ENCODE measurements around the gene IGSF9.

IGSF9 gene

GRCh38 chr1:159913451-159914192, 31.8 kb downstream of the IGSF9 start:
- Histone ChIP-seq H2AFZ (ENCODE audit: low read length) (no peak overlapping the region), H3K4me2 (ENCODE audit: low read depth, low read length, poor library complexity, severe bottlenecking) (no peak overlapping the region), H3K9me3 (ENCODE audit: insufficient read depth, low read depth, low read length) (no peaks in the 10 kb centered on the region), H3K9me2 (replicated peaks; ENCODE audit: low read depth, low read length) (no peaks in the 10 kb centered on the region), H3K79me2 (ENCODE audit: insufficient read depth, low read length) (peaks cover 29% of the 10 kb centered on the region), H3K4me1 (ENCODE audit: insufficient read depth, low read length, poor library complexity, severe bottlenecking) (peaks cover 76% of the 10 kb centered on the region), H3K36me3 (ENCODE audit: insufficient read depth, low read length) (peaks cover 35% of the 10 kb centered on the region), H3K4me3 (ENCODE audit: low read length, poor library complexity, severe bottlenecking) (no peak overlapping the region), H3K27me3 (ENCODE audit: insufficient read depth, low read length, poor library complexity, severe bottlenecking) (no peaks in the 10 kb centered on the region), H3F3A (ENCODE audit: low read depth) (peaks cover 9% of the 10 kb centered on the region; the same call in 1 of the 2 replicates), H3K9ac (ENCODE audit: low read depth, low read length, poor library complexity, severe bottlenecking) (peak overlapping the region; percentile 86), H4K20me1 (ENCODE audit: insufficient read depth, low read length, poor library complexity, severe bottlenecking) (peaks cover 4% of the 10 kb centered on the region)
- TF ChIP-seq EZH2phosphoT487 (IDR thresholded peaks at IDR 0.05; ENCODE audit: borderline replicate concordance) = no peak

DNA sequence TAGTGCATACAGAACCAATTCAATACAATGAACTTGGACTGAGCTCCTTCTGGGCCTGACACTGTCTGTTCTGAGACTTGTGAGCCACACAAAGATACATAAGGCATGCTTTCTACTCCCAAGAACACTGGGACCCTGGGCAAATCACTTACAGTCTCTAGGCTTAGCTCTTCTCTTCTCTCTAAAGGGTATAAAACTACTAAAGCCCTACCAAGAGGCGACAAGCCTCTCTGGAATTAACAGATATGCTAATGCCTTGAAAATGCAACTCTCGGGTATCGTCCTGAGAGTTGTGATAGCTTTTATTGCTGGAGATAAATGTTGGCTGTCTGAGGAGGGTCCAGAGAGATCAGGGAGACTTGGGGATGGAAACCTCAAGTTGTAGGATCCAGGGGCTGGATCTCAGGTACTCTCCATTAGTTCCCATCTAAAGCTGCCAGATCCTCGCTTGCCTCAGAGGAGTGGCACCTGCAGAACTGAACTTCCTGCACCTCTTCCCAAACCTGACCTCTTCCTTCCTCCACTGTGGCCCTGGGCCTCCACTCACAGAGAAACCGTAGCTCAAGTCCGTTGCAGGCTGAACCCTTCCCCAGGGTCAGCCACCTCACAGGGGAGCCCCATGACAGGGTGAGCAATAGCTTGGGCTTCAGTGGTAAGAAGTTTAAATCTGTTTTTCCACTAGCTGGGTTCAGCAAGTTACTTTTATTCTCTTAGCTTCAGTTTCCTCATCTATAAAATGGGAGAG, 33.9 kb downstream of the IGSF9 start:
- Histone ChIP-seq H3K4me2 (ENCODE audit: low read depth, low read length, poor library complexity, severe bottlenecking) (peak overlapping the region; percentile 88), H3K9me3 (ENCODE audit: insufficient read depth, low read depth, low read length) (no peaks in the 10 kb centered on the region), H3K36me3 (ENCODE audit: insufficient read depth, low read length) (peaks cover 17% of the 10 kb centered on the region; the same call in 1 of the 2 replicates), H3K9me2 (replicated peaks; ENCODE audit: low read depth, low read length) (no peaks in the 10 kb centered on the region), H3K9ac (ENCODE audit: low read depth, low read length, poor library complexity, severe bottlenecking) (peak overlapping the region; percentile 86), H3F3A (ENCODE audit: low read depth) (peaks cover 9% of the 10 kb centered on the region; the same call in 1 of the 2 replicates), H3K27me3 (ENCODE audit: insufficient read depth, low read length, poor library complexity, severe bottlenecking) (no peaks in the 10 kb centered on the region), H4K20me1 (ENCODE audit: insufficient read depth, low read length, poor library complexity, severe bottlenecking) (no peaks in the 10 kb centered on the region), H2AFZ (ENCODE audit: low read length) (no peak overlapping the region), H3K4me3 (ENCODE audit: low read length, poor library complexity, severe bottlenecking) (peak overlapping the region; percentile 62), H3K4me1 (ENCODE audit: insufficient read depth, low read length, poor library complexity, severe bottlenecking) (peaks cover 82% of the 10 kb centered on the region), H3K79me2 (ENCODE audit: insufficient read depth, low read length) (peaks cover 17% of the 10 kb centered on the region)
- TF ChIP-seq EZH2phosphoT487 (IDR thresholded peaks at IDR 0.05; ENCODE audit: borderline replicate concordance) = no peak
- TF ChIP-seq, protein P1, sequence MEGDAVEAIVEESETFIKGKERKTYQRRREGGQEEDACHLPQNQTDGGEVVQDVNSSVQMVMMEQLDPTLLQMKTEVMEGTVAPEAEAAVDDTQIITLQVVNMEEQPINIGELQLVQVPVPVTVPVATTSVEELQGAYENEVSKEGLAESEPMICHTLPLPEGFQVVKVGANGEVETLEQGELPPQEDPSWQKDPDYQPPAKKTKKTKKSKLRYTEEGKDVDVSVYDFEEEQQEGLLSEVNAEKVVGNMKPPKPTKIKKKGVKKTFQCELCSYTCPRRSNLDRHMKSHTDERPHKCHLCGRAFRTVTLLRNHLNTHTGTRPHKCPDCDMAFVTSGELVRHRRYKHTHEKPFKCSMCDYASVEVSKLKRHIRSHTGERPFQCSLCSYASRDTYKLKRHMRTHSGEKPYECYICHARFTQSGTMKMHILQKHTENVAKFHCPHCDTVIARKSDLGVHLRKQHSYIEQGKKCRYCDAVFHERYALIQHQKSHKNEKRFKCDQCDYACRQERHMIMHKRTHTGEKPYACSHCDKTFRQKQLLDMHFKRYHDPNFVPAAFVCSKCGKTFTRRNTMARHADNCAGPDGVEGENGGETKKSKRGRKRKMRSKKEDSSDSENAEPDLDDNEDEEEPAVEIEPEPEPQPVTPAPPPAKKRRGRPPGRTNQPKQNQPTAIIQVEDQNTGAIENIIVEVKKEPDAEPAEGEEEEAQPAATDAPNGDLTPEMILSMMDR (conservative IDR thresholded peaks at IDR 0.05; ENCODE audit: low read length) = no peak

DNA sequence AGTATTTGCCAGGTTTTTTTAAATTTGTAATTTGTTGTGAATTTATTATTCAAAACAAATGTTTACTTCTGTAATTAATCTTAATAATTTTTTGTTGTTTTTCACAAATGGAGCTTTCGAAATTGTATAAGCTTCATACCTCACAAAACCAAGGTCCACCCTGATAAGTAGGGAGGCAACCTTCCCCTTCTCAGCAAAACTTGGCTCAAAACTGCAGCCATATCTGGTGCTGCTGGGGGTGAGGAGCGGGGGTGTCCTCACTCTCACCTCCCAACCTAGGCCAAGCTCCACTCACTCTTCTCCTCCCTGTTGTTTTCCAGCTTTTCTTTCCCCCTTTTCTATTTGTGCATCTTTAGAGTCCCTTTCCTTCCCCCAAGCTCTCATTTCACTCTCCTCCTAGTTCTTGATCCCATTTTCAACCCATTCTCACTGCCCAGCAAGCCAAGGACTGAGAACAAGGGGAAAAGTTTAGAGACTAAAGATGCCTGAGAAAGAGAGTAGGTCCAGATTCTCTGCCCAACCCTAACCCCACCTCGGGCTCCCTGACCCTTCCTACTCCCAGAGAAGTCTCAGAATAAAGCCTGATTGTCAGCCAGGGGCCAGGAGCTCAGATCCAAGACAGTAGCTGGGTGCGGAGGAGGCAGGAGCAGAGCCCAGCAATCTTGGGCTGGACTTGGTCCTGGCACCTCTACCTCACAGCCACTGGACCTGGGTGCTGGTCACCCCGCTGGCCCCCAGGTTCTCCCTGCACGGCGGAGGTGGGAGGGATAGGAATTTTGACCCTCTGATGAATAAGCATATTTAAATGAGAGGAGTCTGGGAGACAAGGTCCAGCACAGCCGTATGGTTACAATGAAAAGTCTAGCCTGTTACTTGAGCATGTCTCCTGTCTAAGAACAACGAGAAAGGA, 37.1 kb downstream of the IGSF9 start:
- H4K20me1 ChIP-seq (ENCODE audit: insufficient read depth, low read length, poor library complexity, severe bottlenecking) = no peaks in the 10 kb centered on the region
- H3K27me3 ChIP-seq (ENCODE audit: insufficient read depth, low read length, poor library complexity, severe bottlenecking) = no peaks in the 10 kb centered on the region
- TF ChIP-seq, protein P1 (conservative IDR thresholded peaks at IDR 0.05; ENCODE audit: low read length) = no peak
- TF ChIP-seq EZH2phosphoT487 (IDR thresholded peaks at IDR 0.05; ENCODE audit: borderline replicate concordance) = no peak

More for the DNA sequence above, 37.1 kb downstream of the IGSF9 start:
- Histone ChIP-seq H3F3A (ENCODE audit: low read depth) (peaks cover 9% of the 10 kb centered on the region; the same call in 1 of the 2 replicates), H3K9me3 (ENCODE audit: insufficient read depth, low read depth, low read length) (peaks cover 5% of the 10 kb centered on the region; the same call in 1 of the 2 replicates), H3K4me3 (ENCODE audit: low read length, poor library complexity, severe bottlenecking) (no peak overlapping the region), H2AFZ (ENCODE audit: low read length) (no peak overlapping the region), H3K36me3 (ENCODE audit: insufficient read depth, low read length) (no peaks in the 10 kb centered on the region), H3K4me2 (ENCODE audit: low read depth, low read length, poor library complexity, severe bottlenecking) (no peak overlapping the region), H3K9me2 (replicated peaks; ENCODE audit: low read depth, low read length) (no peaks in the 10 kb centered on the region), H3K79me2 (ENCODE audit: insufficient read depth, low read length) (peaks cover 9% of the 10 kb centered on the region), H3K9ac (ENCODE audit: low read depth, low read length, poor library complexity, severe bottlenecking) (no peak overlapping the region), H3K4me1 (ENCODE audit: insufficient read depth, low read length, poor library complexity, severe bottlenecking) (peaks cover 62% of the 10 kb centered on the region)
